ENCODE results near the gene PDHX. TPM values are rescaled to one million over a fixed set of nuclear protein-coding genes. Genes with fewer than 3 reads are reported as not detected.
"Not testable (repeated sequence)": the region's sequence is repeated elsewhere in the genome, so short reads cannot be mapped to it uniquely, and the experiment has no call there.

PDHX gene
- total RNA-seq, 1 donor from 2014 or later = 31.8 TPM

- Mint-ChIP-seq H3K27ac (ENCODE audit: unreplicated experiment) (no peak overlapping the region), H3K4me1 (ENCODE audit: unreplicated experiment) (peaks cover 5% of the 10 kb centered on the region), H3K4me3 (ENCODE audit: unreplicated experiment) (no peak overlapping the region), H3K27me3 (ENCODE audit: unreplicated experiment) (no peaks in the 10 kb centered on the region), H3K9me3 (ENCODE audit: unreplicated experiment) (no peaks in the 10 kb centered on the region), H3K36me3 (ENCODE audit: low read depth, unreplicated experiment) (peaks cover 13% of the 10 kb centered on the region)
- TF ChIP-seq CTCF (IDR thresholded peaks at IDR 0.05; ENCODE audit: unreplicated experiment) = no peak
- DNase-seq (ENCODE audit: low spot score) = no peak
These were observed 7.0 kb upstream of the PDHX start for GRCh38 chr11:34909415-34909814.

- H3K9me3 Mint-ChIP-seq (ENCODE audit: unreplicated experiment) = no peaks in the 10 kb centered on the region
- H3K4me1 Mint-ChIP-seq (ENCODE audit: unreplicated experiment) = peaks cover under 1% of the 10 kb centered on the region
- H3K36me3 Mint-ChIP-seq (ENCODE audit: low read depth, unreplicated experiment) = peaks cover 13% of the 10 kb centered on the region
- DNase-seq (ENCODE audit: low spot score) = no peak
- no peak overlapping the region for H3K4me3 Mint-ChIP-seq (ENCODE audit: unreplicated experiment)
- H3K27me3 Mint-ChIP-seq (ENCODE audit: unreplicated experiment) = peaks cover 2% of the 10 kb centered on the region
- no peak overlapping the region for H3K27ac Mint-ChIP-seq (ENCODE audit: unreplicated experiment)
- no peak for TF ChIP-seq CTCF (IDR thresholded peaks at IDR 0.05; ENCODE audit: unreplicated experiment)
These were observed 6.5 kb upstream of the PDHX start for GRCh38 chr11:34909955-34910354.

GRCh38 chr11:34910817-34911216, 5.6 kb upstream of the PDHX start:
- no peak overlapping the region for H3K4me3 Mint-ChIP-seq (ENCODE audit: unreplicated experiment)
- H3K27ac Mint-ChIP-seq (ENCODE audit: unreplicated experiment) = no peak overlapping the region
- H3K4me1 Mint-ChIP-seq (ENCODE audit: unreplicated experiment) = peaks cover 6% of the 10 kb centered on the region

GRCh38 chr11:34911676-34912075, 4.7 kb upstream of the PDHX start:
- DNase-seq (ENCODE audit: low spot score) = no peak
- Mint-ChIP-seq H3K36me3 (ENCODE audit: low read depth, unreplicated experiment) (peaks cover 17% of the 10 kb centered on the region), H3K4me3 (ENCODE audit: unreplicated experiment) (no peak overlapping the region), H3K27me3 (ENCODE audit: unreplicated experiment) (peaks cover 2% of the 10 kb centered on the region), H3K4me1 (ENCODE audit: unreplicated experiment) (peaks cover 6% of the 10 kb centered on the region), H3K27ac (ENCODE audit: unreplicated experiment) (no peak overlapping the region), H3K9me3 (ENCODE audit: unreplicated experiment) (no peaks in the 10 kb centered on the region)
- TF ChIP-seq CTCF (IDR thresholded peaks at IDR 0.05; ENCODE audit: unreplicated experiment) = no peak

More at GRCh38 chr11:34910817-34911216, 5.6 kb upstream of the PDHX start:
- TF ChIP-seq CTCF (IDR thresholded peaks at IDR 0.05; ENCODE audit: unreplicated experiment) = no peak
- DNase-seq (ENCODE audit: low spot score) = no peak
- no peaks in the 10 kb centered on the region for H3K9me3 Mint-ChIP-seq (ENCODE audit: unreplicated experiment)
- H3K36me3 Mint-ChIP-seq (ENCODE audit: low read depth, unreplicated experiment) = peaks cover 17% of the 10 kb centered on the region
- H3K27me3 Mint-ChIP-seq (ENCODE audit: unreplicated experiment) = peaks cover 2% of the 10 kb centered on the region

GRCh38 chr11:34913556-34913955, 2.9 kb upstream of the PDHX start:
- Mint-ChIP-seq H3K4me1 (ENCODE audit: unreplicated experiment) (peaks cover 17% of the 10 kb centered on the region), H3K36me3 (ENCODE audit: low read depth, unreplicated experiment) (peaks cover 17% of the 10 kb centered on the region)
- not testable (repeated sequence) for H3K27ac Mint-ChIP-seq (ENCODE audit: unreplicated experiment); H3K4me3 Mint-ChIP-seq (ENCODE audit: unreplicated experiment); DNase-seq (ENCODE audit: low spot score); H3K27me3 Mint-ChIP-seq (ENCODE audit: unreplicated experiment); H3K9me3 Mint-ChIP-seq (ENCODE audit: unreplicated experiment)
